Panc1 (cell line): ENCODE measurements around the gene NDE1. TPM values are rescaled to one million over a fixed set of nuclear protein-coding genes. Genes with fewer than 3 reads are reported as not detected.
A peak's percentile ranks its signal among the peaks of the same experiment; 100 is the strongest.

Experiments
- ATAC-seq: fragments of 200-7000 bp; cut with Tn5 transposase; 2 replicates; pipeline ENCODE4 v1.9.1; 2020; ENCODE audit warnings: mild to moderate bottlenecking, moderate library complexity
- BruUV-seq: library from RNA; stranded (reverse); fragments of 400-500 nt; replicated peaks from 2 replicates; lab custom pipeline; 2021; lab: Mats Ljungman, UMichigan
- CTCF ChIA-PET: fragments of 300-600 bp; sonication (Branson Sonifier 250); formaldehyde crosslinking; loops from one replicate; lab custom pipeline; 2022; ENCODE audit warnings: antibody characterized with exemption; lab: Charles Lee
- POLR2A ChIA-PET: fragments of 300-600 bp; sonication (Branson Sonifier 250); formaldehyde crosslinking; loops from one replicate; lab custom pipeline; 2022; ENCODE audit warnings: antibody characterized with exemption; lab: Charles Lee
- DNase-seq: peaks from one replicate; pipeline ENCODE4 v3.0.0-alpha.2; 2010; ENCODE audit warnings: low read depth, low spot score
- H3K27ac ChIP-seq: 2 replicates; pipeline ENCODE4 v1.5.1; 2011; ENCODE audit warnings: mild to moderate bottlenecking, low read length, inconsistent platforms
- H3K27me3 ChIP-seq: fragments of 200-500 bp; sonication (Bioruptor generic); 2 replicates; pipeline ENCODE4 v1.6.0; 2014; ENCODE audit warnings: low read length, inconsistent platforms; ENCODE audit not compliant: control insufficient read depth, insufficient read depth
- H3K36me3 ChIP-seq: fragments of 200-500 bp; sonication (Bioruptor generic); 2 replicates; pipeline ENCODE4 v1.5.1; 2014; ENCODE audit warnings: inconsistent platforms, mild to moderate bottlenecking, low read length, moderate library complexity; ENCODE audit not compliant: control insufficient read depth, insufficient read depth
- H3K4me1 ChIP-seq: 2 replicates; pipeline ENCODE4 v1.5.1; 2011; ENCODE audit warnings: inconsistent platforms, mild to moderate bottlenecking, low read length, moderate library complexity; ENCODE audit not compliant: control insufficient read depth, insufficient read depth
- H3K4me3 ChIP-seq, 2 experiments: 2 replicates each; pipeline ENCODE4 v1.5.1; 2011 to 2012; ENCODE audit warnings: low read depth in 2 of 2, low read length in 2 of 2, mild to moderate bottlenecking in 2 of 2, inconsistent platforms in 1 of 2, moderate library complexity in 1 of 2
- H3K9me3 ChIP-seq: fragments of 200-500 bp; sonication (Bioruptor generic); 2 replicates; pipeline ENCODE4 v1.5.1; 2014; ENCODE audit warnings: low read depth, mild to moderate bottlenecking, inconsistent platforms, low read length, moderate library complexity; ENCODE audit not compliant: control insufficient read depth, insufficient read depth
- POLR2AphosphoS5 ChIP-seq: IDR thresholded peaks from 2 replicates; pipeline ENCODE4 v1.6.1; 2012; ENCODE audit warnings: mild to moderate bottlenecking, low read depth, low read length, moderate library complexity
- SIN3A ChIP-seq: IDR thresholded peaks from 2 replicates; pipeline ENCODE4 v1.6.1; 2012; ENCODE audit warnings: low read depth, mild to moderate bottlenecking, low read length, moderate library complexity, borderline replicate concordance; ENCODE audit not compliant: insufficient read depth
- TCF7L2 ChIP-seq: IDR thresholded peaks from 2 replicates; pipeline ENCODE4 v1.6.1; 2011; ENCODE audit warnings: mild to moderate bottlenecking, low read depth, low read length, inconsistent platforms
- in situ Hi-C: cut with HindIII; loops from 2 replicates; pipeline ENCODE4 v1.10.0; 2016; ENCODE audit warnings: low sequenced_read_pairs, low pct_unique_long_range_greater_than_20kb
- intact Hi-C: fragments of 100-400 bp; cut with micrococcal nuclease; formaldehyde crosslinking; loops from one replicate; pipeline ENCODE4 v1.10.0; 2022; ENCODE audit not compliant: unreplicated experiment
- total RNA-seq: library from RNA; stranded (reverse); gene quantifications from one replicate; pipeline ENCODE4 v1.2.1, GENCODE V29; 2021; ENCODE audit not compliant: unreplicated experiment
- TF ChIP-seq, protein P1 (sequence below): fragments of 450-650 bp; IDR thresholded peaks from 2 replicates; pipeline ENCODE4 v1.5.1; 2017; ENCODE audit warnings: mild to moderate bottlenecking
- TF ChIP-seq, protein P2 (sequence below), 2 experiments: IDR thresholded peaks; 2 replicates each; pipeline ENCODE4 v1.6.1; 2011 to 2012; ENCODE audit warnings: low read depth in 2 of 2, control low read depth in 1 of 2, low read length in 1 of 2, mild to moderate bottlenecking in 1 of 2, moderate library complexity in 1 of 2; ENCODE audit not compliant: insufficient read depth in 1 of 2

NDE1 gene
- total RNA-seq, 1 experiment from 2014 or later, result 99.1 TPM

DNA sequence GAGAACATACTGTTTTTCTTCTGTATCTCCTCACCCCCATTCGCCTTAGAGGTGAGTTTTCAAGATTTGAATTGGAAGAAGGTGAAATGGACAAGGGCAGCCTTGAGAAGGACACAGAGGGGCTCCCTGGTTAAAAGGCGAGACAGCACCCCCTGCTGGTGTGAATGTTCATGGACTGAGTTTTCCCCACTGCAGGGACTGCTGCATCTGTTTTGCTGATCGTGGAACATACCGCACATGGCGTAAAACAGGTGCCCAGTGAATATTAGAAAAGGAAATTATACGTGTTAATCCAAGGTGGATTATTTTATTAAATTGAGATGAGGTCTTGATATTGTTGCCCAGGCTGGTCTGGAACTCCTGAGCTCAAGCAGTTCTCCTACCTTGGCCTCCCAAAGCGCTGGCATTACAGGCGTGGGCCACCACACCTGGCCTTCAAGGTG is 54.5 kb downstream of the NDE1 start:
- no peak for TF ChIP-seq SIN3A
- TF ChIP-seq, protein P1, sequence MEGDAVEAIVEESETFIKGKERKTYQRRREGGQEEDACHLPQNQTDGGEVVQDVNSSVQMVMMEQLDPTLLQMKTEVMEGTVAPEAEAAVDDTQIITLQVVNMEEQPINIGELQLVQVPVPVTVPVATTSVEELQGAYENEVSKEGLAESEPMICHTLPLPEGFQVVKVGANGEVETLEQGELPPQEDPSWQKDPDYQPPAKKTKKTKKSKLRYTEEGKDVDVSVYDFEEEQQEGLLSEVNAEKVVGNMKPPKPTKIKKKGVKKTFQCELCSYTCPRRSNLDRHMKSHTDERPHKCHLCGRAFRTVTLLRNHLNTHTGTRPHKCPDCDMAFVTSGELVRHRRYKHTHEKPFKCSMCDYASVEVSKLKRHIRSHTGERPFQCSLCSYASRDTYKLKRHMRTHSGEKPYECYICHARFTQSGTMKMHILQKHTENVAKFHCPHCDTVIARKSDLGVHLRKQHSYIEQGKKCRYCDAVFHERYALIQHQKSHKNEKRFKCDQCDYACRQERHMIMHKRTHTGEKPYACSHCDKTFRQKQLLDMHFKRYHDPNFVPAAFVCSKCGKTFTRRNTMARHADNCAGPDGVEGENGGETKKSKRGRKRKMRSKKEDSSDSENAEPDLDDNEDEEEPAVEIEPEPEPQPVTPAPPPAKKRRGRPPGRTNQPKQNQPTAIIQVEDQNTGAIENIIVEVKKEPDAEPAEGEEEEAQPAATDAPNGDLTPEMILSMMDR, result peak; percentile 94
- TF ChIP-seq TCF7L2, result no peak
- DNase-seq (peak; percentile 58), ATAC-seq (peak; percentile 90)
- H3K9me3 ChIP-seq, result no peaks in the 10 kb centered on the region
- BruUV-seq, result TSS peak; percentile 35
- in situ Hi-C loops, result no loop called here
- intact Hi-C loops, result no loop called here
- no peaks in the 10 kb centered on the region for H3K27me3 ChIP-seq
- no peaks in the 10 kb centered on the region for H3K36me3 ChIP-seq
- H3K4me3 ChIP-seq, result no peak overlapping the region
- POLR2A ChIA-PET, result no interaction called here
- no peaks in the 10 kb centered on the region for H3K4me1 ChIP-seq
- H3K27ac ChIP-seq, result no peak overlapping the region
- CTCF ChIA-PET, result interaction anchor here (1.0 to 1.4 kb wide), 2 partner anchors 30 to 52 kb away, joined by 3 read pairs; no protein-coding TSS in a partner anchor

DNA sequence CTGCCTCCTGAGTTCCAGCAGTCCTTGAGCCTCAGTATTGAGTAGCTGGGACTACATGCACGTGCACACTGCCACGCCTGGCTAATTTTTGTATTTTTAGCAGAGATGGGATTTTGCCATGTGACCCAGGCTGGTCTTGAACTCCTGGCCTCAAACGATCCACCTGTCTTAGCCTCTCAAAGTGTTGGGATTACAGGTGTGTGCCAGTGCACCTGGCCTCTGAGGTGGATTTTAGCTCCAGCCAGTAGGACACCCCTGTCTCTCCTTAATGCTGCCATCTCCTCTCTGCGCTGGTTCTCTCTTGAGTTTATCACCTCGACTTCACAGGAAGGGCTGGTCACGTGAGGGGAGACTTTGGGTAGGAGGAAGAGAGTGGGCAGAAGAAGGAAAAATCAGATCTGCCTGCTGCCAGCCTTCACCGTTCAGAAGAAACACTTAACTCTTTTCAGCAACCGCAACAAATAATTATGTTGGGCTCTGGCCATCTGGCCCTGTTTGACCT is 55.1 kb downstream of the NDE1 start:
- in situ Hi-C loops, result no loop called here
- ChIA-PET POLR2A (no interaction called here), CTCF (interaction anchor here (1.0 to 1.4 kb wide), 2 partner anchors 30 to 51 kb away, joined by 3 read pairs; no protein-coding TSS in a partner anchor)
- ATAC-seq, result no peak
- H3K27me3 ChIP-seq, result no peaks in the 10 kb centered on the region
- H3K4me1 ChIP-seq, result no peaks in the 10 kb centered on the region
- no peaks in the 10 kb centered on the region for H3K9me3 ChIP-seq
- H3K27ac ChIP-seq, result no peak overlapping the region
- no TSS peak for BruUV-seq
- intact Hi-C loops, result no loop called here
- no peak overlapping the region for H3K4me3 ChIP-seq
- TF ChIP-seq POLR2AphosphoS5 (no peak), TCF7L2 (no peak), SIN3A (no peak)
- TF ChIP-seq, protein P2, sequence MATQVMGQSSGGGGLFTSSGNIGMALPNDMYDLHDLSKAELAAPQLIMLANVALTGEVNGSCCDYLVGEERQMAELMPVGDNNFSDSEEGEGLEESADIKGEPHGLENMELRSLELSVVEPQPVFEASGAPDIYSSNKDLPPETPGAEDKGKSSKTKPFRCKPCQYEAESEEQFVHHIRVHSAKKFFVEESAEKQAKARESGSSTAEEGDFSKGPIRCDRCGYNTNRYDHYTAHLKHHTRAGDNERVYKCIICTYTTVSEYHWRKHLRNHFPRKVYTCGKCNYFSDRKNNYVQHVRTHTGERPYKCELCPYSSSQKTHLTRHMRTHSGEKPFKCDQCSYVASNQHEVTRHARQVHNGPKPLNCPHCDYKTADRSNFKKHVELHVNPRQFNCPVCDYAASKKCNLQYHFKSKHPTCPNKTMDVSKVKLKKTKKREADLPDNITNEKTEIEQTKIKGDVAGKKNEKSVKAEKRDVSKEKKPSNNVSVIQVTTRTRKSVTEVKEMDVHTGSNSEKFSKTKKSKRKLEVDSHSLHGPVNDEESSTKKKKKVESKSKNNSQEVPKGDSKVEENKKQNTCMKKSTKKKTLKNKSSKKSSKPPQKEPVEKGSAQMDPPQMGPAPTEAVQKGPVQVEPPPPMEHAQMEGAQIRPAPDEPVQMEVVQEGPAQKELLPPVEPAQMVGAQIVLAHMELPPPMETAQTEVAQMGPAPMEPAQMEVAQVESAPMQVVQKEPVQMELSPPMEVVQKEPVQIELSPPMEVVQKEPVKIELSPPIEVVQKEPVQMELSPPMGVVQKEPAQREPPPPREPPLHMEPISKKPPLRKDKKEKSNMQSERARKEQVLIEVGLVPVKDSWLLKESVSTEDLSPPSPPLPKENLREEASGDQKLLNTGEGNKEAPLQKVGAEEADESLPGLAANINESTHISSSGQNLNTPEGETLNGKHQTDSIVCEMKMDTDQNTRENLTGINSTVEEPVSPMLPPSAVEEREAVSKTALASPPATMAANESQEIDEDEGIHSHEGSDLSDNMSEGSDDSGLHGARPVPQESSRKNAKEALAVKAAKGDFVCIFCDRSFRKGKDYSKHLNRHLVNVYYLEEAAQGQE (IDR thresholded peaks at IDR 0.05; ENCODE audit: insufficient read depth in 1 of 2, low read depth in 2 of 2, low read length in 1 of 2), result no peak
- TF ChIP-seq, protein P1, result no peak
- no peaks in the 10 kb centered on the region for H3K36me3 ChIP-seq
- no peak for DNase-seq
